Bronchial epithelial cell (primary cell): Measurements from ENCODE around the gene CUL3. TPM values are rescaled to one million over a fixed set of nuclear protein-coding genes. Genes with fewer than 3 reads are reported as not detected.
"Not testable (repeated sequence)": the region's sequence is repeated elsewhere in the genome, so short reads cannot be mapped to it uniquely, and the experiment has no call there.

ENCODE experiments used
- DNase-seq: peaks from one replicate; pipeline ENCODE4 v3.0.0-alpha.2; 2010; ENCODE audit warnings: low read depth
- FAIRE-seq: peaks from 2 replicates; lab custom pipeline; 2011; peaks lifted over from hg19 to GRCh38; lab: Jason Lieb, UNC
- H3K27me3 ChIP-seq: 2 replicates; pipeline ENCODE4 v1.5.1; 2011; ENCODE audit warnings: low read length; ENCODE audit not compliant: control insufficient read depth, insufficient read depth
- H3K36me3 ChIP-seq: 2 replicates; pipeline ENCODE4 v1.5.1; 2011; ENCODE audit warnings: low read length; ENCODE audit not compliant: control insufficient read depth, insufficient read depth
- H3K4me3 ChIP-seq: 2 replicates; pipeline ENCODE4 v1.5.1; 2011; ENCODE audit warnings: mild to moderate bottlenecking, low read depth, low read length, control low read depth
- total RNA-seq: library from RNA; depleted of rRNA; stranded (reverse); fragments of >200 nt; gene quantifications from 2 replicates; pipeline ENCODE4 v1.2.1, GENCODE V29; 2014
- TF ChIP-seq, protein P1 (sequence below): IDR thresholded peaks from 2 replicates; pipeline ENCODE4 v1.5.1; 2011; ENCODE audit warnings: mild to moderate bottlenecking, moderate library complexity, low read length, control low read depth, inconsistent platforms; ENCODE audit not compliant: insufficient read depth, severe bottlenecking

CUL3 gene
- total RNA-seq, 1 donor from 2014 or later, result 53.7 TPM

DNA sequence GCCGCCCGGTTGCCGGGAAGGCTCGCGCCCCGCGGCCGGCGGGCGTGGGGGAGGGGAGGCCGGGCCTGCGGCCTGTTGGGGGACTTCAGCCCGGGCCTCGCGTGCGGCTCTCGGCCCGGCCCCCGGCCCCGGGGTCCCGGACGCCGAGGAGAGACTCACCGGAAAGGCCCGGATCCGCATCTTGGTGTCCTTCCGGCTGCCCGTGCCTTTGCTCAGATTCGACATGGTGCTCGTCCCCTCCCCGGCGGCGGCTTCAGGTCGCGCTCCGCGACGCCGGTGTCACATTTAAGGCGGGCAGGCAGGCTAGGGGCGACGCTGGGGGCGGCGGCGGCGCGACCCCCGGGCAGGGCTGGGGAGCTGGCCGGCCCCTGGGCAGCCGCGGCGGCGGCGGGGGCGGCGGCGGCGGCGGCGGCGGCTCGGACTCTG lies 365 bp downstream of the CUL3 start:
- Histone ChIP-seq H3K4me3 (peak overlapping the region; percentile 68), H3K36me3 (no peaks in the 10 kb centered on the region), H3K27me3 (no peaks in the 10 kb centered on the region)
- TF ChIP-seq, protein P1, sequence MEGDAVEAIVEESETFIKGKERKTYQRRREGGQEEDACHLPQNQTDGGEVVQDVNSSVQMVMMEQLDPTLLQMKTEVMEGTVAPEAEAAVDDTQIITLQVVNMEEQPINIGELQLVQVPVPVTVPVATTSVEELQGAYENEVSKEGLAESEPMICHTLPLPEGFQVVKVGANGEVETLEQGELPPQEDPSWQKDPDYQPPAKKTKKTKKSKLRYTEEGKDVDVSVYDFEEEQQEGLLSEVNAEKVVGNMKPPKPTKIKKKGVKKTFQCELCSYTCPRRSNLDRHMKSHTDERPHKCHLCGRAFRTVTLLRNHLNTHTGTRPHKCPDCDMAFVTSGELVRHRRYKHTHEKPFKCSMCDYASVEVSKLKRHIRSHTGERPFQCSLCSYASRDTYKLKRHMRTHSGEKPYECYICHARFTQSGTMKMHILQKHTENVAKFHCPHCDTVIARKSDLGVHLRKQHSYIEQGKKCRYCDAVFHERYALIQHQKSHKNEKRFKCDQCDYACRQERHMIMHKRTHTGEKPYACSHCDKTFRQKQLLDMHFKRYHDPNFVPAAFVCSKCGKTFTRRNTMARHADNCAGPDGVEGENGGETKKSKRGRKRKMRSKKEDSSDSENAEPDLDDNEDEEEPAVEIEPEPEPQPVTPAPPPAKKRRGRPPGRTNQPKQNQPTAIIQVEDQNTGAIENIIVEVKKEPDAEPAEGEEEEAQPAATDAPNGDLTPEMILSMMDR, result no peak
- FAIRE-seq (no peak), DNase-seq (no peak)

DNA sequence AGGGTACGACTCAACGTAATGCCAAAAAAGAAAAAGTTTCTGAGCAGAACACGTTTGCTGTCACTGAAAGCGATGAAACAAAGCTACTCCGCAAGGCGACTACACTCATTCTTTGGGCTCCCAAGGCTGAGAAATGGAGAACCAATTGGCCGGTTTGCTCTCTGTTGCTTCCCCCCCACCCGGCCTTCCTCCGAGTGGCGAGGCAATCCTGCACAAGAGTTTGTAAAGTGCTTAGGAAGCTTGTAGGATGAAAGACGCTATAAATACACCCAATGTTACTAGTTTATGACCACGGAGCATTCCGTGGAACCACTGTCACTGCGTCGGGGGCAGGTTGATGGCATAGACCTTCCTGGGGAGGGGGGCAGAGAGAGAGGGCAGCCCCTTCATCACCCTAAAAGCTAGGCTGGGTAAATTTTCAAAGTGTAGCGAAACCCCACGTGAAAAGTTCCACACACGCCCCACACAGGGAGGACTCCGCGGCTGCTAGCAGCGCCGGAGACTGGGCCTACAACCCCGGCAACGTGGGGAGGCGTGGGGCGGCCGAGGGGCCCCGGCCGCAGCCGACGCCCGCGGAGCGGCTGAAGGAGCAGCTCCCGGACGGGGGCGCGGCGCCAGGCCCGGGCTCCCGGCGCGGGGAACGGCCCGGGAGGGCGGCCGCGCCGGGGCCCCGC lies 915 bp downstream of the CUL3 start:
- peak; percentile 58 for FAIRE-seq
- Histone ChIP-seq H3K27me3 (no peaks in the 10 kb centered on the region), H3K36me3 (no peaks in the 10 kb centered on the region), H3K4me3 (peak overlapping the region; percentile 68)
- no peak for DNase-seq
- TF ChIP-seq, protein P1, result no peak

DNA sequence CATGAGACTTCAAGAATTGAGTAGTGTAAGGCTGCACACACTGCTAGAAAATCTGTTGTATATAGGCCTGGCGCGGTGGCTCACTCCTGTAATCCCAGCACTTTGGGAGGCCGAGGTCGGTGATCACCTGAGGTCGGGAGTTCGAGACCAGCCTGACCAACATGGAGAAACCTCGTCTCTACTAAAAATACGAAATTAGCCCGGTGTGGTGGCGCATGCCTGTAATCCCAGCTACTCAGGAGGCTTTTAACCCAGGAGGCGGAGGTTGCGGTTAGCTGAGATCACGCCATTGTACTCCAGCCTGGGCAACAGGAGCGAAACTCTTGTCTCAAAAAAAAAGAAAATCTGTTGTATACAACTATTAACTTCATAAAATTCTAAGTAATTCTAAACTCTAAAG lies 2.1 kb downstream of the CUL3 start:
- DNase-seq, H3K36me3 ChIP-seq, H3K27me3 ChIP-seq, FAIRE-seq: not testable (repeated sequence)
- peak overlapping the region; percentile 68 for H3K4me3 ChIP-seq

DNA sequence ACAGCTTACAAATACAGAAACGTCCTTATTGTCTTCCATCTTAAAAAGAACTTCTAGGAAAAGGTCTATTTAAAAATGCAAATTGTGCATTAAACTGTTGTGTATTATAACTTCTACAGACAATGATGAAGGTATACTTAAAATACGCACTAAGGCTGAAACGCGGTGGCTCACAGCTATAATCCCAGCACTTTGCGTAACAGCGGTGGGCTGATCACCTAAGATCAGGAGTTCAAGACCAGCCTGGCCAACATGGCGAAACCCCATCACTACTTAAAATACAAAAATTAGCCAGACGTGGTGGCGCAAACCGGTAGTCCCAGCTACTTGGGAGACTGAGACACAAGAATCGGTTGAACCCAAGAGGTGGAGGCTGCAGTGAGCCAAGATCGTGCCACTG lies 4.9 kb downstream of the CUL3 start:
- DNase-seq (no peak), FAIRE-seq (no peak)
- no peaks in the 10 kb centered on the region for H3K36me3 ChIP-seq
- no peaks in the 10 kb centered on the region for H3K27me3 ChIP-seq
- no peak overlapping the region for H3K4me3 ChIP-seq
- TF ChIP-seq, protein P1, result no peak

DNA sequence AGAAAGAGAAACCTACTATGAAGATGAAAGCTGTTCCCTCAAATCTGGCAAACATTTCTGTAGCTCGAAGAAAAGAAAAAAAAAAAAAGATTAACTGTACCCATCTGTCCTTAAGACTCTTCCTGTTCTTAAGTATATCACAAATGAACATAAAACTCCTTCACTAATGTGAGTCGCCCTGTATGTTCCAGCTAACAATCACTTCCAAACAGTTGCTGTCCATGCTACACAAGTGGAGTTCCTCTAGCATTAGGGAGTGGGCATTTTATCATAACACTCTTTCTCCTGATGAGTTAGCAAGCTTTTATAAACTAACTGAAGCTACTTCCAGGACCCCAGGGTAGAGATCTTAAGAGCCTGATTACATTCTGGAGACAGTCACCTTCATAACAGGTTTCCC lies 5.8 kb downstream of the CUL3 start:
- Histone ChIP-seq H3K36me3 (no peaks in the 10 kb centered on the region), H3K27me3 (no peaks in the 10 kb centered on the region), H3K4me3 (no peak overlapping the region)
- DNase-seq (peak; percentile 41), FAIRE-seq (no peak)
- TF ChIP-seq, protein P1, result no peak

DNA sequence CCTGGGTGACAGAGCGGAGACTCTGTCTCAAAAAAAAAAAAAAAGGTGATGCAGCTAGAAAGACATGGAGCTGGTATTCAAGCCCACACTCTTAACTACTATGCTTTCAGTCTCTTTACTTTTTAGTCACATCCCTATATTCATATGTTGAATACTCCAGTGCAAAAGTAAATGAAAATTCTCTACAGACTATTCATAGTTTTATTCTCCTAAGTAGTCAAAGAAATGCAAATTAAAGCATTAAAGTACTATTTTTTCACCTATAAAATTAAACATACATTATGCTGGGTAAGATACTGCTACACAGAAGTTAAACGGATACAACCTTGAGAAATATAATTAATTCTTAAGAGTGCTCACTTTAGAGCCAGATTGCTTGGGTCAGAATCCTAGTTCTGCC lies 7.6 kb downstream of the CUL3 start:
- TF ChIP-seq, protein P1, result no peak
- Histone ChIP-seq H3K27me3 (no peaks in the 10 kb centered on the region), H3K4me3 (no peak overlapping the region), H3K36me3 (no peaks in the 10 kb centered on the region)
- FAIRE-seq (no peak), DNase-seq (no peak)
